NB4 (cell line): Measurements from ENCODE around the gene ABHD16B.

Source experiments
- POLR2A ChIP-seq: IDR thresholded peaks from 2 replicates; pipeline ENCODE4 v1.6.1; 2011; ENCODE audit warnings: mild to moderate bottlenecking; ENCODE audit not compliant: insufficient read length; ENCODE audit errors: extremely low read depth
- TF ChIP-seq, protein P1 (sequence below): IDR thresholded peaks from one replicate; pipeline ENCODE4 v1.5.1; 2012; ENCODE audit warnings: low read depth, low read length

DNA sequence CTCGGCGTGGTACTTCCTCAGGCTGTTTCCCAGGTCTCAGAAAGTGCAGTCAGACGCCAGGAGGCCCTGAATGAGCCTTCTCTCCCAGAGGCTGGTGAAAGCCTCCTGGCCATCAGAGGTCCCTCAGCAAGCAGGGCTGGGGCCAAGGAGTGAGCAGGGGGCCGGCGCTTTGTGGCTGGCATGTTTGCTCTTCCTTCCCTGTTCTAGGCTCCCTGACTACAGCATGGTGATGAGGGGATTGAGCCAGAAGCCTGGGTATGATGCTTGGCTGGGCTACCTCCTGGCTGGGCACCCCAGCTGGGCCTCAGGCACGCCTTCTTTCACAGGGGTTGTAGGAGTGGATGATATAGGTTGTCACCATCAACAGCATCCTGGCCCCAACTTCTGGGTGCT is 21.9 kb downstream of the ABHD16B start:
- no peak for TF ChIP-seq POLR2A
- TF ChIP-seq, protein P1, sequence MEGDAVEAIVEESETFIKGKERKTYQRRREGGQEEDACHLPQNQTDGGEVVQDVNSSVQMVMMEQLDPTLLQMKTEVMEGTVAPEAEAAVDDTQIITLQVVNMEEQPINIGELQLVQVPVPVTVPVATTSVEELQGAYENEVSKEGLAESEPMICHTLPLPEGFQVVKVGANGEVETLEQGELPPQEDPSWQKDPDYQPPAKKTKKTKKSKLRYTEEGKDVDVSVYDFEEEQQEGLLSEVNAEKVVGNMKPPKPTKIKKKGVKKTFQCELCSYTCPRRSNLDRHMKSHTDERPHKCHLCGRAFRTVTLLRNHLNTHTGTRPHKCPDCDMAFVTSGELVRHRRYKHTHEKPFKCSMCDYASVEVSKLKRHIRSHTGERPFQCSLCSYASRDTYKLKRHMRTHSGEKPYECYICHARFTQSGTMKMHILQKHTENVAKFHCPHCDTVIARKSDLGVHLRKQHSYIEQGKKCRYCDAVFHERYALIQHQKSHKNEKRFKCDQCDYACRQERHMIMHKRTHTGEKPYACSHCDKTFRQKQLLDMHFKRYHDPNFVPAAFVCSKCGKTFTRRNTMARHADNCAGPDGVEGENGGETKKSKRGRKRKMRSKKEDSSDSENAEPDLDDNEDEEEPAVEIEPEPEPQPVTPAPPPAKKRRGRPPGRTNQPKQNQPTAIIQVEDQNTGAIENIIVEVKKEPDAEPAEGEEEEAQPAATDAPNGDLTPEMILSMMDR: no peak
